IPS DF 6.9 (cell line): ENCODE results near the gene CACNA1C.

Source experiments
- DNase-seq: peaks from one replicate; pipeline ENCODE4 v3.0.0-alpha.2; 2013; ENCODE audit warnings: low read depth, low spot score
- H3K27ac ChIP-seq: one replicate; pipeline ENCODE4 v1.5.1; 2013; ENCODE audit warnings: low read length, control low read depth
- H3K27me3 ChIP-seq: 2 replicates; pipeline ENCODE4 v1.6.1; 2013; ENCODE audit warnings: mild to moderate bottlenecking, low read length; ENCODE audit not compliant: control insufficient read depth, insufficient read depth
- H3K36me3 ChIP-seq: 2 replicates; pipeline ENCODE4 v1.6.1; 2013; ENCODE audit warnings: low read length; ENCODE audit not compliant: control insufficient read depth, insufficient read depth
- H3K4me1 ChIP-seq: 2 replicates; pipeline ENCODE4 v1.6.1; 2013; ENCODE audit warnings: low read length; ENCODE audit not compliant: control insufficient read depth, insufficient read depth
- H3K4me3 ChIP-seq: 2 replicates; pipeline ENCODE4 v1.5.1; 2013; ENCODE audit warnings: mild to moderate bottlenecking, low read length
- H3K9me3 ChIP-seq: 2 replicates; pipeline ENCODE4 v1.6.1; 2013; ENCODE audit warnings: low read length, inconsistent platforms; ENCODE audit not compliant: control insufficient read depth, insufficient read depth
- WGBS: extraction: QIAGEN DNeasy Blood & Tissue Kit; methylation state at CpG from one replicate; pipeline ENCODE4 v1.1.7; 2013; ENCODE audit warnings: mixed read lengths, missing lambda C conversion rate; ENCODE audit not compliant: insufficient read length, insufficient coverage; 5-methylcytosine and 5-hydroxymethylcytosine counted together

Gene CACNA1C

GRCh38 chr12:2309647-2310046 is 256.9 kb downstream of the CACNA1C start:
- H3K27ac ChIP-seq, result no peak overlapping the region
- no CpG with 5 or more reads among the region's 5 CpGs for WGBS
- no peaks in the 10 kb centered on the region for H3K27me3 ChIP-seq
- H3K4me1 ChIP-seq, result peaks cover 3% of the 10 kb centered on the region
- H3K36me3 ChIP-seq, result no peaks in the 10 kb centered on the region
- H3K4me3 ChIP-seq, result no peak overlapping the region
- no peaks in the 10 kb centered on the region for H3K9me3 ChIP-seq
- no peak for DNase-seq

GRCh38 chr12:2311020-2311778 is 258.4 kb downstream of the CACNA1C start:
- Histone ChIP-seq H3K27ac (no peak overlapping the region), H3K4me1 (peaks cover 3% of the 10 kb centered on the region)

GRCh38 chr12:2312175-2312574 is 259.4 kb downstream of the CACNA1C start:
- Histone ChIP-seq H3K4me1 (no peaks in the 10 kb centered on the region; the same call in 1 of the 2 replicates), H3K4me3 (no peak overlapping the region), H3K27ac (no peak overlapping the region), H3K36me3 (no peaks in the 10 kb centered on the region), H3K27me3 (no peaks in the 10 kb centered on the region), H3K9me3 (no peaks in the 10 kb centered on the region)
- DNase-seq, result no peak
- WGBS, result no CpG with 5 or more reads among the region's 7 CpGs

More at GRCh38 chr12:2311020-2311778, 258.4 kb downstream of the CACNA1C start:
- no peaks in the 10 kb centered on the region for H3K9me3 ChIP-seq
- H3K36me3 ChIP-seq, result no peaks in the 10 kb centered on the region
- no peak overlapping the region for H3K4me3 ChIP-seq
- WGBS, result no CpG with 5 or more reads among the region's 15 CpGs
- no peaks in the 10 kb centered on the region for H3K27me3 ChIP-seq
- DNase-seq, result no peak

GRCh38 chr12:2312770-2313169 is 260.0 kb downstream of the CACNA1C start:
- Histone ChIP-seq H3K9me3 (no peaks in the 10 kb centered on the region), H3K4me3 (no peak overlapping the region), H3K27me3 (no peaks in the 10 kb centered on the region), H3K36me3 (no peaks in the 10 kb centered on the region), H3K4me1 (no peaks in the 10 kb centered on the region), H3K27ac (no peak overlapping the region)
- DNase-seq, result no peak
- no CpG with 5 or more reads among the region's 1 CpG for WGBS

- no peak for DNase-seq
- Histone ChIP-seq H3K36me3 (no peaks in the 10 kb centered on the region), H3K27me3 (no peaks in the 10 kb centered on the region), H3K4me1 (peaks cover 2% of the 10 kb centered on the region; the same call in 1 of the 2 replicates), H3K9me3 (no peaks in the 10 kb centered on the region), H3K27ac (no peak overlapping the region), H3K4me3 (no peak overlapping the region)
- no CpG with 5 or more reads among the region's 2 CpGs for WGBS
These were observed 261.7 kb downstream of the CACNA1C start for GRCh38 chr12:2314492-2314891.

GRCh38 chr12:2317772-2318171 is 265.0 kb downstream of the CACNA1C start:
- no peaks in the 10 kb centered on the region for H3K36me3 ChIP-seq
- no peaks in the 10 kb centered on the region for H3K27me3 ChIP-seq
- no peak overlapping the region for H3K4me3 ChIP-seq
- H3K9me3 ChIP-seq, result no peaks in the 10 kb centered on the region
- WGBS, result no CpG with 5 or more reads among the region's 11 CpGs
- no peak for DNase-seq
- no peak overlapping the region for H3K27ac ChIP-seq
- peaks cover 2% of the 10 kb centered on the region; the same call in 1 of the 2 replicates for H3K4me1 ChIP-seq

- peaks cover 2% of the 10 kb centered on the region; the same call in 1 of the 2 replicates for H3K4me1 ChIP-seq
- H3K36me3 ChIP-seq, result no peaks in the 10 kb centered on the region
- no CpG with 5 or more reads among the region's 8 CpGs for WGBS
- no peaks in the 10 kb centered on the region for H3K27me3 ChIP-seq
- no peak for DNase-seq
- no peak overlapping the region for H3K27ac ChIP-seq
- H3K9me3 ChIP-seq, result no peaks in the 10 kb centered on the region
- H3K4me3 ChIP-seq, result no peak overlapping the region
These were observed 265.5 kb downstream of the CACNA1C start for GRCh38 chr12:2318286-2318685.

- H3K9me3 ChIP-seq, result no peaks in the 10 kb centered on the region
- peaks cover 2% of the 10 kb centered on the region; the same call in 1 of the 2 replicates for H3K4me1 ChIP-seq
- no peak overlapping the region for H3K27ac ChIP-seq
- WGBS, result no CpG with 5 or more reads among the region's 14 CpGs
- no peaks in the 10 kb centered on the region for H3K36me3 ChIP-seq
- H3K27me3 ChIP-seq, result no peaks in the 10 kb centered on the region
- DNase-seq, result no peak
- H3K4me3 ChIP-seq, result no peak overlapping the region
These were observed 266.3 kb downstream of the CACNA1C start for GRCh38 chr12:2319136-2319535.

- Histone ChIP-seq H3K27ac (no peak overlapping the region), H3K4me1 (peaks cover 2% of the 10 kb centered on the region; the same call in 1 of the 2 replicates), H3K36me3 (no peaks in the 10 kb centered on the region), H3K9me3 (no peaks in the 10 kb centered on the region), H3K27me3 (no peaks in the 10 kb centered on the region), H3K4me3 (no peak overlapping the region)
- no CpG with 5 or more reads among the region's 6 CpGs for WGBS
- no peak for DNase-seq
These were observed 267.1 kb downstream of the CACNA1C start for GRCh38 chr12:2319737-2320506.

- no CpG with 5 or more reads among the region's 4 CpGs for WGBS
- no peak for DNase-seq
These were observed 268.1 kb downstream of the CACNA1C start for GRCh38 chr12:2320841-2321240.

More at GRCh38 chr12:2320841-2321240, 268.1 kb downstream of the CACNA1C start:
- Histone ChIP-seq H3K27me3 (no peaks in the 10 kb centered on the region), H3K36me3 (no peaks in the 10 kb centered on the region), H3K4me1 (peaks cover 2% of the 10 kb centered on the region; the same call in 1 of the 2 replicates), H3K27ac (no peak overlapping the region), H3K4me3 (no peak overlapping the region), H3K9me3 (no peaks in the 10 kb centered on the region)
